ACC112 (cell line): ENCODE measurements around the gene PPA2.
"Not testable (repeated sequence)": the region's sequence is repeated elsewhere in the genome, so short reads cannot be mapped to it uniquely, and the experiment has no call there.

Experiments
- H2AFZ ChIP-seq: fragments of 200-600 bp; sonication (generic); one replicate; pipeline ENCODE4 v1.6.0; 2017; ENCODE audit warnings: antibody characterized with exemption, low read length; ENCODE audit not compliant: unreplicated experiment
- H3K27ac ChIP-seq: fragments of 200-600 bp; sonication (generic); 2 replicates; pipeline ENCODE4 v1.5.1; 2014; ENCODE audit warnings: low read depth, mild to moderate bottlenecking, antibody characterized with exemption, low read length, moderate library complexity
- H3K27me3 ChIP-seq: fragments of 200-600 bp; sonication (generic); 2 replicates; pipeline ENCODE4 v1.6.1; 2014; ENCODE audit warnings: mild to moderate bottlenecking, antibody characterized with exemption, low read length, moderate library complexity, mixed read lengths; ENCODE audit not compliant: insufficient read depth
- H3K36me3 ChIP-seq: fragments of 200-600 bp; sonication (generic); 2 replicates; pipeline ENCODE4 v1.6.1; 2016; ENCODE audit warnings: mild to moderate bottlenecking, antibody characterized with exemption, low read length, moderate library complexity, mixed read lengths; ENCODE audit not compliant: insufficient read depth
- H3K4me1 ChIP-seq: fragments of 200-600 bp; sonication (generic); one replicate; pipeline ENCODE4 v1.6.1; 2016; ENCODE audit warnings: low read length, mixed read lengths; ENCODE audit not compliant: insufficient read depth, unreplicated experiment, control insufficient read depth
- H3K4me3 ChIP-seq: fragments of 200-600 bp; sonication (generic); 2 replicates; pipeline ENCODE4 v1.5.1; 2014; ENCODE audit warnings: mild to moderate bottlenecking, low read depth, low read length
- H3K79me2 ChIP-seq: fragments of 200-600 bp; sonication (generic); one replicate; pipeline ENCODE4 v1.6.0; 2016; ENCODE audit warnings: low read length; ENCODE audit not compliant: control insufficient read depth, unreplicated experiment, insufficient read depth

PPA2 gene

DNA sequence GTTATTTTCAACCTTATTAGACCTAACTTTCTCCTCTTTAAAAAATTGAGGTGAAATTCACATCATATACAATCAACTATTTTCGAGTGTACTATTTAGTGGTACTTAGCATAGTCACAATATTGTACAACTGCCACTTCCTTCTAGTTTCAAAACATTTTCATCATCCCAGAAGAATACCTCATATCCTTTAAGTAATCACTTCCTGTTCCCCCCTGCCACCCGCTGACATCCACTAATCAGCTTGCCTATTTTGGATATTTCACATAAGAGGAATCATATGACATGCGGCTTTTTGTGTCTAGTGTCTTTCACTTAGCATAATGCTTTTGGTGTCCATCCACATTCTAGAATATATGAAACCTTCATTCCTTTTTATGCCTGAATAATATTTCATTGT, 10.0 kb upstream of the PPA2 start:
- Histone ChIP-seq H3K27me3 (no peaks in the 10 kb centered on the region), H3K27ac (no peak overlapping the region), H3K79me2 (no peaks in the 10 kb centered on the region), H2AFZ (no peak overlapping the region), H3K4me3 (no peak overlapping the region), H3K36me3 (no peaks in the 10 kb centered on the region), H3K4me1 (no peaks in the 10 kb centered on the region)

DNA sequence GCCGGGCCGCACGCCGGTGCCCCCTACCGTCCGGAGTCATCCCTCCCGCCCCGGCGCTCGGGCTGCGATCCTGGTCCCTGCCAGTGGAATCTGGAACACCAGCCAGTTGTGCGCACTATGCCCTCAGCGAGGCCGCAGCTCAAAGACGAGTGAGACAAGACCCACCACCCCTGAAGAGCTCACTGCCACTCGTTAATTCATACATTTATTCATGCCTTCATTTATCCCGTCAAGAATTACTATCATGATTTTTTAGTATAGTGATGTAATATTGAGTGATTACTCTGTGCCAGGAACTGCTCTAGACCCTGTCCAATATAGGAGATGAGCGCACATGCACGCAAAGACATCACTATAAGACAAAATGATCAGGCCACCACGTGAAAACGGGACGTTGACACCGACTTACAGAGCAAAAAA, 247 bp upstream of the PPA2 start:
- Histone ChIP-seq H2AFZ (no peak overlapping the region), H3K4me3 (peak overlapping the region; percentile 92), H3K4me1 (peaks cover 17% of the 10 kb centered on the region)

DNA sequence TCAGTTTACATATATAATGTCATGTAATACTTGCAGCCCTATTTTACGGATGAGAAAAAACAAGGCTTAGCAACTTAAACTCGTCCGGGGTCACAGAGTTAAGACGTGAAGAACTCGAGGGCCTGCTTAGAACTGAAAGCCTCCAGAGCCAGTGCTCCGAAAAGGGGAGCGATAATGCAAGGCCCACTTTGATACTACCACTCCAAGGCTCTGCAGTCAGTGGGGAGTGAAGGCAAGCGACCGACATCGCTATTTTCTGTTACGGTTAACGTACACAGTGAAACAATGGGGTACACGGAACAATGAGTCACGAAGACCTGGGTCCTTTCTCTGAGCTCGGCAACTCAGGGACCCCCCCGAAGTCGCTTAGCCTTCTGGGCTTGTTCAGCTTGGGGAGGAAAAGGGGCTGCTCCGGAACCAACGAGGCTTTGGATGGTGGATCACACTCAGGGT, 965 bp downstream of the PPA2 start:
- Histone ChIP-seq H3K36me3 (no peaks in the 10 kb centered on the region), H3K4me1 (peaks cover 17% of the 10 kb centered on the region), H3K79me2 (peaks cover 49% of the 10 kb centered on the region), H3K4me3 (peak overlapping the region; percentile 92), H2AFZ (peak overlapping the region; percentile 83), H3K27me3 (no peaks in the 10 kb centered on the region), H3K27ac (peak overlapping the region; percentile 86)

More for the DNA sequence above, 247 bp upstream of the PPA2 start:
- Histone ChIP-seq H3K27ac (no peak overlapping the region; the same call in 1 of the 2 replicates), H3K79me2 (peaks cover 37% of the 10 kb centered on the region), H3K27me3 (no peaks in the 10 kb centered on the region), H3K36me3 (no peaks in the 10 kb centered on the region)

DNA sequence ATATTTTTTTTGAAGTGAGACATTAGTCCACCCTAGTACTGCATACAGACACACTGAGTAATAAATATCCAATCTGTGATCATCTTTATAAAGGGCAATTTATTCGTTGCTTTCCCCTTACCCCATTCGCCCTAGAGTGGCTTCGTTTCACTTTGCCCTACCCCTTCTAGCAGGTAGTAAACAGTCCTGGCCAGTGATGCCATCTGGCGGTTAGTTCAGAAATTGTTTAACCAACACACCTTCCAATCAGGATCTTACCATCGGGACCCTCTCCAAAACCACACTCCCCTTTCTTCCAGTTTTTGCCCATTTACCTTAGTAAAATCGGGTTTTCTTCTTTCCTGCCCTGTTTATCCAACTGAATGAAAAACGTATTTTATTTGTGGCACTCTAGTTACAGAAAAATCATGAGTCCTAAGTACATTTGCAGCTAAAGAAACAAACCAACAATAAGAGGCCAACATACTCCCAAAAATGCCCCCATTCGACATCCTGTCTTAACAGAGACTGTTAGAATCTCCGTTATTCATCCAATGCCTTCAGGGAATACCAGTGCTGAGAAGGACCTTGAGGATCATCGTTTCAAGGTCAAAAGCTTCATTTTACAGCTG, 2.2 kb downstream of the PPA2 start:
- Histone ChIP-seq H3K79me2 (peaks cover 60% of the 10 kb centered on the region), H3K27ac (peak overlapping the region; percentile 86; the same call in 1 of the 2 replicates)

DNA sequence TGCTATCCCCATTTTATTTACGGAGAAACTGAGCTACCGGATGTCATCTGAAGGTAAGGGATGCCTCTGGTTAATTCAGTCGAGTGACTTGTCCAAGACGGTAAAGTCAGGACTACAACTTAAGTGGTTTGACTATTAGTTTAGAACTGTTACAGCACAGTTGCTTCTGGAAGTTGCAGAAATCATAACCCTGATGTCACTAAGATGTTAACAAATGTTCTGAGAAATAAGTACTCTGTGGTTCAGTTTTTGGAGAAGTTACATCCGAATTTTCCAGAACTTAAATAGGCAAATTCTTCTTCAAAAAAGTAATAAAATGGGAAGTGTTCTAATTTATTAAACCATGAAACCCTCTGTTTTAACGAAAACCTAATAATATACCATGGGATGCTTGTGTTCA, 3.1 kb downstream of the PPA2 start:
- H3K4me3 ChIP-seq: no peak overlapping the region
- no peak overlapping the region for H2AFZ ChIP-seq
- H3K27me3 ChIP-seq: no peaks in the 10 kb centered on the region
- peaks cover 17% of the 10 kb centered on the region for H3K4me1 ChIP-seq
- H3K79me2 ChIP-seq: peaks cover 60% of the 10 kb centered on the region
- no peak overlapping the region for H3K27ac ChIP-seq
- H3K36me3 ChIP-seq: no peaks in the 10 kb centered on the region; the same call in 1 of the 2 replicates

More for the DNA sequence above, 2.2 kb downstream of the PPA2 start:
- Histone ChIP-seq H3K4me3 (peak overlapping the region; percentile 92), H3K27me3 (no peaks in the 10 kb centered on the region), H3K36me3 (no peaks in the 10 kb centered on the region), H2AFZ (no peak overlapping the region), H3K4me1 (peaks cover 17% of the 10 kb centered on the region)

DNA sequence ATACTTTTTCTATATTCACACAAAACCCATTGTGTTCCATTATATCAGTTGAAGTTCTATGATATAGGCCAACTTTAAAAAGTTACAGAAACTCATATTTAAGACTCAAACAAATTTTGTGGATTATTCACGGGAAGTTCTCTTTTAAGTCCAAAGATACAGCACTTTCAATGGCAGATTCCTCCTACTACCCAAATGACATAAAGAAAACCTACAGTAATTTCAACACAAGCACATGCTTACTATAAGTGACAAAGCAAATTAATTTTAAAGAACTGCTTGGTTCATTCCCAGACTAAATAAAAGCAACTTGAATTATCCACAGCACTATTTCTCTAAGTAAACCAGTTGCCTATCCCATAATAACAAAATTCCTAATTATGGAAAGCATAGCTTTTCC, 4.1 kb downstream of the PPA2 start:
- Histone ChIP-seq H2AFZ (no peak overlapping the region), H3K4me3 (no peak overlapping the region)

DNA sequence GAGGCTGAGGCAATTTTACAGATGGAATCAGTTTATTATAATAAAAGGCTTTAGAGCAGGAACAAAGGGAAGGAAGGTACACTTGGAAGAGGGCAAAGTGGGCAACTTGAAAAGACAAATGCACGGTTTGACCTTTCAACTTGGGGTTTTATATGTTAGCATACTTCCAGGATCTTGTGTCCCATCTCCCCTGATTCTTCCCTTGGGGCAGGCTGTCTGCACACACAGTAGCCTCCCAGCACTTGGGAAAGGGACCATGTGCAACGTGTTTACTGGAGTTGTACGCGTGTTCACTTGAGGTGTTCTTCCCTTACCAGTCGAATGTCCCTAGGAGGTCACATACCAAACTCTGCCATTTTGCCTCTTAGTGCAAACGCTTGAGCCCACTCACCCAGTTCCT, 7.3 kb downstream of the PPA2 start:
- Histone ChIP-seq H3K27me3 (no peaks in the 10 kb centered on the region), H3K36me3 (peaks cover 2% of the 10 kb centered on the region; the same call in 1 of the 2 replicates), H3K79me2 (peaks cover 49% of the 10 kb centered on the region), H2AFZ (no peak overlapping the region), H3K4me1 (peaks cover 7% of the 10 kb centered on the region), H3K27ac (no peak overlapping the region), H3K4me3 (no peak overlapping the region)

More for the DNA sequence above, 4.1 kb downstream of the PPA2 start:
- Histone ChIP-seq H3K79me2 (peaks cover 60% of the 10 kb centered on the region), H3K27ac (no peak overlapping the region), H3K27me3 (no peaks in the 10 kb centered on the region), H3K36me3 (no peaks in the 10 kb centered on the region; the same call in 1 of the 2 replicates), H3K4me1 (peaks cover 17% of the 10 kb centered on the region)

DNA sequence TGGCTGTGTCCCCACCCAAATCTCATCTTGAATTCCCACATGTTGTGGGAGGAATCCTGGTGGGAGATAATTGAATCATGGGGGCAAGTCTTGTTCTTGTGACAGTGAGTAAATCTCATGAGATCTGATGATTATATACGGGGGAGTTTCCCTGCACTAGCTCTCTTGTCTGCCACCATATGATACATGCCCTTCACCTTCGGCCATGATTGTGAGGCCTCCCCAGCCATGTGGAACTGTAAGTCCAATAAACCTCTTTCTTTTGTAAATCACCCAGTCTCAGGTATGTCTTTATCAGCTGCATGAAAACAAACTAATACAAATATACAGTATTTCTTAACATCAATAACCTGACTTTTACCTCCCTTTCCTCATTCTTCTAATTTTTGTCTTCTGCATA, 9.3 kb downstream of the PPA2 start:
- H3K36me3 ChIP-seq, H2AFZ ChIP-seq, H3K4me1 ChIP-seq, H3K4me3 ChIP-seq, H3K27ac ChIP-seq, H3K27me3 ChIP-seq: not testable (repeated sequence)
- peaks cover 29% of the 10 kb centered on the region for H3K79me2 ChIP-seq

DNA sequence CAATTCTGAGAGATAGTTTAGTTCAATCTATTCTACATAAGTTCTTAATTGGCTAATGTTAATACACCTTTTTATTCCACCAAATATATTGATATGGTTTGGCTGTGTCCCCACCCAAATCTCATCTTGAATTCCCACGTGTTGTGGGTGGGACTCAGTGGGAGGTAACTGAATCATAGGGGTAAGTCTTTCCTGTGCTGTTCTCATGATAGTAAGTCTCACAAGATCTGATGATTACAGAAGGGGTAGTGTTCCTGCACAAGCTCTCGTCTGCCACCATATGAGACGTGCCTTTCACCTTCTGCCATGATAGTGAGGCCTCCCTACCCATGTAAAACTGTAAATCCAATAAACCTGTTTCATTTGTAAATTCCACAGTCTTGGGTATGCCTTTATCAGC, 11.3 kb downstream of the PPA2 start:
- Histone ChIP-seq H3K79me2 (peaks cover 10% of the 10 kb centered on the region), H3K27me3 (no peaks in the 10 kb centered on the region), H3K27ac (no peak overlapping the region), H3K4me3 (no peak overlapping the region), H3K36me3 (peaks cover 2% of the 10 kb centered on the region; the same call in 1 of the 2 replicates), H2AFZ (no peak overlapping the region), H3K4me1 (no peaks in the 10 kb centered on the region)

DNA sequence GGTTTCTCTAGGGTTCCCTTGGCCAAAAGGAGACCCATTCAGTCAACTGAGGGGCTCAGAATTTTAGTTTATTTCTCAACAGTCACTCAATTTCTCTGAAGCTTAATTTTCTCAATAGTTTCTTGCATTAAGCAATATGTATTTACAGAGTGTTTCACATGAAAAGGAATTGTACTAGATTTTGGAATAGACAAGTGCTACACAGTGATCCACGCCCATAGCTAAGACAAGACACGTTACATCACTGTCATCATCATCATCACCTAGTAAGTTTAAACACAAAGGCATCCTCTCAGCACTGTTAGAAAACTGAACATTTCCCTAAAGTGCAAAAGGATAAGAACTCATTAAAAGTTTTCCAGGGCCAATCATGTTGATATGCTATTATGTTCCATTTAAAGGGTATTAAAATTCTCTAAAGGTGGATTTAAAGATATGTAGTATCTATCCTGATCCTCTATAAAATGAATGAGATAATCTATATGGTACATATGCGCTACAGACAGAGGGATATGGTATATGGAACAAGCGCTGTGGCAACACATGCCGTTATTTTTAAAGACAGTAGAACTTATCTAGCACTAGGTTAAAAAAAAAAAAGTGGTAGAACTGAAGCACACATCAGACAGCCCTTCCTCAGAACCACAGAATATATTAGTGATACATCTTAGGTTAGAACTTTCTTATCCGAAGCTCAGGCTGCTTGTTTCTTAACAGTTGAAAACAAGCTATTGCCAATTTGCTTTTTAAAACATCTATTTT, 12.1 kb downstream of the PPA2 start:
- Histone ChIP-seq H3K27me3 (no peaks in the 10 kb centered on the region), H2AFZ (no peak overlapping the region), H3K4me3 (no peak overlapping the region), H3K4me1 (no peaks in the 10 kb centered on the region), H3K36me3 (peaks cover 2% of the 10 kb centered on the region; the same call in 1 of the 2 replicates), H3K27ac (no peak overlapping the region), H3K79me2 (peaks cover 3% of the 10 kb centered on the region)

DNA sequence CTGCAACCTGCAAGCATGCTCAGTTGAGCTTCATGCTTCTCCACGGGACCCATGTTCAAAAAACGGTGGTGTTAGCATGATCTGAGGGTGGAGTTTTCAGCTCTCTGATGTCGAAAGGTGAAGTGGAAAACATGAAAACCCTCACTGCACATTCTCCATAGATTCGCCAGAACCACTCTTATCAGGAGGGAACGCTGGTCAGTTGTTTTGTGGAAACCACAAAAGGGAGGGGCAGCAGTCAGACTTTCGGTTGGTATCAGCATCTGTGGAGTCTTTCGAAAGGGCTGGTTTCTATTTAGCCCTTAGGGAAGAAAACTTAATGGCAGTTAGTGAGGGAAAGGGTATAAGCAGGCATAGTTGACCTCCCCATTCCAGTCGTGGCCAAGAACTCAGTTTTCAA, 12.6 kb downstream of the PPA2 start:
- H3K4me3 ChIP-seq: no peak overlapping the region
- peaks cover 3% of the 10 kb centered on the region for H3K79me2 ChIP-seq
- peaks cover 2% of the 10 kb centered on the region; the same call in 1 of the 2 replicates for H3K36me3 ChIP-seq
- no peaks in the 10 kb centered on the region for H3K4me1 ChIP-seq
- no peaks in the 10 kb centered on the region for H3K27me3 ChIP-seq
- H2AFZ ChIP-seq: no peak overlapping the region
- no peak overlapping the region for H3K27ac ChIP-seq
